ENCODE results near the gene TGM2.

The TGM2 gene

DNA sequence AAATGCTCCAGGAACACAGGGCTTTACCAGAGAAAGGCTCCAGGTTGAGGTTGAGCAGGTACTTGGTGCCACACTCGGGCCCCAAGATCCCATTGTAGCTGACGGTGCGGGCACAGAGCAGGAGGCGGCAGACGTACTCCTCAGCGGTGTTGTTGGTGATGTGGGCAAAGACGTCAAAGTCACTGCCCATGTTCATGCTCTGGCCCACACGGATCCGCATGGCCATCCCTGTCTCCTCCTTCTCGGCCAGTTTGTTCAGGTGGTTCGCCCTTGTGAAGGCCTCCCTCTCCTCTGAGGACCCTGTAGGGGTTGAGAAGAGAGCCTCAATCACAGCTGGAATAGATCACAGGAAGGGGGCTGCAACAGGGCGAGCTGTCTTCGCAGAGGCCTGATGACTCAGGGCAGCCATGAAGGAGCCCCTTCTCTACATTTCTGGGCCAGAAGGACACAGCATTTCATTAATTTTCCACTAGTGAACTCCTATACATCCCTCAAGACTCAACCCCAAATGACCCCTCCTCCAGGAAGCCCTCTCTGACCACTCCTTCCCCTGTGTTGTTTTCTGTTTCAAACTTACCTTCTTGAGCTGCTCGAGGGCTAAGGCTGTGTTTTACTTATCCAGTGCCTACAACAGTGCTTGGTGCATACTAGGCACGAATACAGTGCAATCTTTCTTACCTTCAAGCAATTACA is 26.8 kb downstream of the TGM2 start:
- Histone ChIP-seq H4K20me1 (no peaks in the 10 kb centered on the region), H3K4me1 (peaks cover 19 to 65% (median 37%) of the 10 kb centered on the region in 10 experiments), H3K9me3 (replicated peaks in 1 of 11) (no peaks in the 10 kb centered on the region), H3K9ac (no peak overlapping the region), H3K4me2 (no peak overlapping the region), H3K4me3 (no peak overlapping the region), H3K27me3 (no peaks in the 10 kb centered on the region), H3K36me3 (no peaks in the 10 kb centered on the region), H3K27ac (no peak overlapping the region)
- TF ChIP-seq Cebpa-rat (IDR thresholded peaks at IDR 0.05) = no peak

DNA sequence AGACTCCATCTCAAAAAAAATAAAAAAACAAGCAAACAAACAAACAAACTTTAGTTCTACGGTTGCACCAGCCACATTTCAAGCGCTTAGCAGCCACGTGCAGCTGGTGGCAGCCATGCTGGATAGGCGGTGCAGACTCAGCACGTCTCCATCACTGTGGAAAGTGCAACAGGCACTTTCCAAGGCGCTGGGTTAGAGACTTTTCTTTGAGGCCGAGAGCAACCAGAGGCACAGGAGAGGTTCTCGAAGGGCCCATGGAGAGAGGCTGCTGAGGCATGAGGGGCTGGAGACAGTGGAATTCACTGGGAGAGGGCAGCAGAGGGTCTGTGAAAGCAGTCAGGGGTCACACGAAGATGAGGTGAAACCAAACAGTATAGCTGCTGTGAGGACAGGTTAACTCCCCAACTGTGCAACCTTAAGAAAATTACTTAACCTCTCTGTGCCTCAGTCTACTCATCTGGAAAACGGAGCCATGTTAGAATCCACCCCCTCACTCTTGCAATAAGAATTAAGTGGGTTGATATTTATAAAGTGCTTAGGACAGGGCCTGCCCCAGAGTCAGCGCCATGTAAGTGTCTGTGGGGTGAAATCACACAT is 27.5 kb downstream of the TGM2 start:
- Histone ChIP-seq H3K4me3 (no peak overlapping the region), H3K27me3 (no peaks in the 10 kb centered on the region), H3K36me3 (no peaks in the 10 kb centered on the region), H3K9me3 (replicated peaks in 1 of 11) (no peaks in the 10 kb centered on the region), H3K4me2 (no peak overlapping the region), H4K20me1 (no peaks in the 10 kb centered on the region), H3K27ac (no peak overlapping the region), H3K4me1 (peaks cover 14 to 58% (median 31%) of the 10 kb centered on the region in 10 experiments), H3K9ac (no peak overlapping the region)
- TF ChIP-seq Cebpa-rat (IDR thresholded peaks at IDR 0.05) = no peak

DNA sequence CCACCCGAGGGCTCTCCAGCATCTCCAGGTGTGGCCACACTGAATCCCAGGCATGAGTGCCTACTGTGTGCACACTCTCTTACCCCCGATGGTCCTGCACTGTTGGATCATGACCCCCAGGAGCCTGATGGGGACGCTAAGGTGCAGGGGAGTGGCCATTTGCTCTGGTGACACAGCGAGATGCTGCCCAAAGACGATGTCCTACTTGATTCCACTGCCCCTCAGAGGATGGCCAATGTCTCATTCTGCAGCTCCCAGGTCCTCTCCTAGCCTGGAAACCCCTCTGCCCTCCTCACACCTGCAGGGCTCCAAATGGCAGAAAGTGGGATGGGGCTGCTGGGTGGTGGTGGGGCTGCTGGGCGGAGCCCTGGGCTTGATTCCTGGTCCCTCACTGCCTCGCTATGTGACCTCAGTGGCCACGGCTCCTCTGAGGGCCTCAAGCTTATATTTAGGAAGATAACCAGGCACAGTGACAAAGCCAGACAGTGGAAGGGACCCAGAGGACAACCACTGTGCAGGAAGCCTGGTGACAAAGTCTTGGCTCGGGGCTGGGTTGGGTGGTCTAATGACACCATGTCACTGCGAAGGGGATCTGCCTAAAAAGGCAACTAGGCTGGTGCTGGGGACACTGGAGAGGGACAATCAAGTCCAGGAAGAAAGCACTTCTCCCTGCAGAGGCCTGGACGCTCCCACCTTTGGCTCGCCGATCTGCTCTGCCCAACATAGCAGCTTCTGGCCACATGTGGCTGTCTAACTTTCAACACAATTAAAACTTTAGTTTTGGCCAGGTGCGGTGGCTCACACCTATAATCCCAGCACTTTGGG is 28.4 kb downstream of the TGM2 start:
- Histone ChIP-seq H3K4me3 (no peak overlapping the region), H3K9me3 (replicated peaks in 1 of 11) (no peaks in the 10 kb centered on the region), H3K4me1 (peaks cover 14 to 49% (median 26%) of the 10 kb centered on the region in 10 experiments), H4K20me1 (no peaks in the 10 kb centered on the region), H3K27ac (no peak overlapping the region), H3K4me2 (no peak overlapping the region; a peak in 1 of 22 replicates), H3K36me3 (no peaks in the 10 kb centered on the region), H3K9ac (no peak overlapping the region), H3K27me3 (no peaks in the 10 kb centered on the region)
- TF ChIP-seq Cebpa-rat (IDR thresholded peaks at IDR 0.05) = no peak

DNA sequence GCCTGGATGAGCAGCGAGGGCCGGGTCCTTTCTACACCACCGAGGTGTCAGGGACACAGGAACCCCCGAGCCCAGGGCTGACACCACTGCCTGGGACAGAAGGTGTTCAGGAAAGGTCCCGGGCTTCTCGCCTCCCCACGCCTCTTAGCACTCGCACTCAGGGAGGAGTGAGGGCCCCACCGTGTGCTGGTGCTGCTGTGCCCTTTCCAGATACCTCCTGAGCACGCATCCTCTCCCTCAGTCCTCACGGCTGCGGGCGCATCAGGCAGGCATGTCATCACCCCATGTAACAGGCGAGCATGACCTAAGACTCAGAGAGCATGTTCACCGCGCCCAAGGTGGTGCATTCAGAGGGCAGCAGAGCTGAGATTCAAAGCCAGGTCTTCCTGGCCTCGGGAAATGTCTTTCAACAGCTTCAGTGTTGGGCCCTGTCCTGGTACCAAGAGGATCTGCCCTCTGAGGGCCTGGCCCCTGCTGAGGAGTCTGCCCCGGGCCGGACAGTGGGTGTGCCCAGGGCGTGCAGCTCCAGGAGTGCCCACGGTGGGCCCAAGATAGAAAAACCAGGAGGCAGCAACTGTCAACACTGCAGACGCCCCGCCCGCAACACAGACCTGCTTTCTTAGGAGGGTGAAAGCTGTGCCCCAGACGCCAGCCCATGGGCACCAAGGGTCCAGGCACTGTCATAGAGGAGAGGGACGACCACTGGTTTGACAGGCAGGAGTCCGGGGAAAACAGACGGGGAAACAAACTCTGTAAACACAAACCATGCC is 29.2 kb downstream of the TGM2 start:
- Histone ChIP-seq H3K4me2 (peak overlapping the region in 3 of 11 experiments; percentile 21 to 64 (median 43); a peak in 5 of 22 replicates), H3K9me3 (replicated peaks in 1 of 11) (no peaks in the 10 kb centered on the region), H3K4me3 (no peak overlapping the region), H3K9ac (no peak overlapping the region; a peak in 1 of 22 replicates), H3K27me3 (no peaks in the 10 kb centered on the region), H3K27ac (no peak overlapping the region), H3K36me3 (no peaks in the 10 kb centered on the region), H3K4me1 (peaks cover 14 to 41% (median 23%) of the 10 kb centered on the region in 10 experiments), H4K20me1 (no peaks in the 10 kb centered on the region)
- no peak for TF ChIP-seq Cebpa-rat (IDR thresholded peaks at IDR 0.05)

DNA sequence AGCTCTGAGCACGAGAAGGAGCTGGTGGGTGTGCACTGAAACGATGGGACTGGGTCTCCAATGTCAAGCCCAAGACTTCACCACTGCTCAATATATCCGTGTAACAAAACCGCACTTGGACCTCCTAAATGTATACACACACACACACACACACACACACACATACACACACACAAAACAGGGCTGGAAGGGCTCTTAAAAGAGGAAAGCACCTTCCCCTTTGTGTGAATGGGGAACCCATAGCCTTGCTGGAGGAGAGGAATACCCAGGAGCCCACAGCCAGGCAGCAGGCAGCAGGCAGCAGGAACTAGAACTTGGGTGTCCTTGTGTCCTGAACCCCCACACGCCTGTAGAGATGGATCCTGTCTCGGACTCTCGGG is 29.8 kb downstream of the TGM2 start:
- no peaks in the 10 kb centered on the region for H3K27me3 ChIP-seq
- H3K36me3 ChIP-seq = no peaks in the 10 kb centered on the region
- H4K20me1 ChIP-seq = no peaks in the 10 kb centered on the region
- no peak overlapping the region; a peak in 1 of 22 replicates for H3K9ac ChIP-seq
- no peaks in the 10 kb centered on the region for H3K9me3 ChIP-seq (replicated peaks in 1 of 11)
- H3K4me2 ChIP-seq = peak overlapping the region; percentile 37 to 70 (median 59); a peak in 18 of 22 replicates
- peaks cover 14 to 35% (median 19%) of the 10 kb centered on the region in 10 experiments for H3K4me1 ChIP-seq
- no peak for TF ChIP-seq Cebpa-rat (IDR thresholded peaks at IDR 0.05)
- H3K27ac ChIP-seq = peak overlapping the region in 1 of 11 experiments; percentile 20; a peak in 1 of 22 replicates
- H3K4me3 ChIP-seq = no peak overlapping the region

DNA sequence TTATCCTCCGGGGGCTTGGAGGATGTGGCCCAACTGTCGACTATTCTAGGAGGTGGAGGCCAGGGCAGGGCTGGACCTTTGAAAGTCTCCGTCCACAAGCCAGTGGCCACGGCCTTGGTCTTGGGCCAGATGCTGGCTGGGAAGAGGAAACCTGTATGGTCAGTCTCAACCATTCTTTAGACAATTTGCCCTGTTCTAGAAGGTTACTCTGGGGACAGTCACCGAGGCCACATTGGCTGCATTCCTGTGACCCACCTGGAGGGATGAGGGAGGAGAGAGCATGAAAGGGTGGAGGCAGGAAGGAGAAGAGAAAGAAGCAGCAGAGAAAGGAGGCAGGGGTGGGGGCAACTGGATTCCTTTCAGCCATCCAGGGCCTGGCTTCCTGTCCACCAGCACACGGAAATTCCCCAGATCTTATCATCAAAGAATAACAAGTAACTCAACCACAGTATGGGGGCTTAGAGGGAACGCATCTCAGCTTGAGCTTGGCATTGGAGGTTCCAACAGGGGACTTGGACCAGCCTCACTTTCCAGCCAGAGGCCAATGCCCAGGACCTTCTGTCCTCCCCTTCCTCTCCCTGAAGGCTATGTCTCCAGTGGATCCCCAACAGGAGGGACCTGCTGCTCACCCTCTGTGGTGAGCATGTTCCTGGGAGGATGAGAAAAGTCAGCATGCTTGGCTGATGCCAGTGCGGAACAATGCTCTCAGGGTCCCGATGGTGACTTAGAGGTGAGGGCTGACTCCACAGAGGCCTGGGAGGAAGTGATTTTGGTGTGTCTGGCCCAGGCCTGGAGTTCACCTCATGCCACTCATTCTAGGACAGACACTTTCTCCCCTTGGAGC is 30.4 kb downstream of the TGM2 start:
- Histone ChIP-seq H4K20me1 (no peaks in the 10 kb centered on the region), H3K36me3 (no peaks in the 10 kb centered on the region), H3K4me1 (peaks cover 13 to 29% (median 16%) of the 10 kb centered on the region in 10 experiments), H3K4me2 (peak overlapping the region; percentile 37 to 70 (median 59)), H3K27me3 (no peaks in the 10 kb centered on the region), H3K9ac (0 out of 22 replicates have a peak overlapping the region, but pooled peaks of 1 of the 11 experiments have one; percentile 10), H3K9me3 (replicated peaks in 1 of 11) (no peaks in the 10 kb centered on the region), H3K4me3 (no peak overlapping the region), H3K27ac (peak overlapping the region in 4 of 11 experiments; percentile 20 to 32 (median 28); a peak in 6 of 22 replicates)
- no peak for TF ChIP-seq Cebpa-rat (IDR thresholded peaks at IDR 0.05)

DNA sequence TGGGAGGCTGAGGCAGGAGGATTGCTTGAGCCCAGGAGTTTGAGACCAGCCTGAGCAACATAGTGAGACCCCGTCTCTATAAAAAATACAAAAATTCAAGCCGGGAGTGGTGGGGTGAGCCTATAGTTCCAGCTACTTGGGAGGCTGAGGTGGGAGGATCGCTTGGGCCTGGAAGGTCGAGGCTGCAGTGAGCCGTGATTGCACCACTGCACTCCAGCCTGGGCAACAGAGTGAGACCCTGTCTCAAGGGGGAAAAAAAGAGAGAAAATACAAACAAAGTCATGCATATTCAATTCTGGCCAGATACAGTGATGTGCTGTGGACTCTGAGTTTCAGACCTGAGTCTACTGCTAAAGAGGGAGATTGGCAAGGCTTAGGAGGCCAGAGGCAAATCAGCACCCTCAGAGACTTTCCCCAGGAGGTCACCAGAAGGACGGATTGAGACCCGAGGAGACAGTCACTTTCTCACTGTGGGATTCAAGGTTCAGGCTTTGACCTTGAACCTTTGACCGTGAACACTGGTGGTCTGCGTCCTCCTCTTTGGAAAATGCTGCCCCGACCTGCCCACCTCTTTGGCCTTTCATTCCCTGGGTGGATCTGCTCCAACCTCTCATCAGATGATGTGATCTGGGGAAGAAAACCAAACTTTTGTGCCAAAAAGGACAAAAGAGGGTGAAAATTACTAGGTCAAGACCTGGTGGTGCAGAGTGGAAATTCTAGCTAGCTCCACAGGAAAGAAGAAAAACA is 31.2 kb downstream of the TGM2 start:
- no peaks in the 10 kb centered on the region for H3K9me3 ChIP-seq (replicated peaks in 1 of 11)
- no peak overlapping the region for H3K4me3 ChIP-seq
- no peaks in the 10 kb centered on the region for H4K20me1 ChIP-seq
- no peaks in the 10 kb centered on the region for H3K36me3 ChIP-seq
- no peak for TF ChIP-seq Cebpa-rat (IDR thresholded peaks at IDR 0.05)
- H3K9ac ChIP-seq = no peak overlapping the region
- H3K27ac ChIP-seq = peak overlapping the region in 3 of 11 experiments; percentile 20 to 32 (median 29); a peak in 3 of 22 replicates
- H3K27me3 ChIP-seq = no peaks in the 10 kb centered on the region
- H3K4me1 ChIP-seq = peaks cover 13 to 24% (median 16%) of the 10 kb centered on the region in 10 experiments
- H3K4me2 ChIP-seq = peak overlapping the region; percentile 37 to 70 (median 59); a peak in 20 of 22 replicates

Data from BLaER1 treated with 17β-estradiol and CSF1 and Interleukin-3, amounts not matched to agents 10 nM and 100 nM (cell line).